H9 (cell line): ENCODE results near the gene B4GALT6. TPM values are rescaled to one million over a fixed set of nuclear protein-coding genes. Genes with fewer than 3 reads are reported as not detected.

ENCODE experiments used
- DNase-seq: peaks from one replicate; pipeline ENCODE4 v3.0.0-alpha.2; 2017
- H2AFZ ChIP-seq: one replicate; pipeline ENCODE4 v1.6.1; 2013; ENCODE audit warnings: mild to moderate bottlenecking, low read length, control low read depth, moderate library complexity
- H2AK5ac ChIP-seq: 2 replicates; pipeline ENCODE4 v1.6.1; 2013; ENCODE audit warnings: low read length, control low read depth, mixed read lengths; ENCODE audit not compliant: insufficient read length
- H2BK120ac ChIP-seq: one replicate; pipeline ENCODE4 v1.6.1; 2013; ENCODE audit warnings: low read depth, mild to moderate bottlenecking, low read length, control low read depth, inconsistent platforms; ENCODE audit not compliant: poor library complexity, severe bottlenecking
- H2BK12ac ChIP-seq: 2 replicates; pipeline ENCODE4 v1.6.1; 2013; ENCODE audit warnings: low read length, control low read depth, mixed read lengths, low read depth; ENCODE audit not compliant: insufficient read length
- H2BK15ac ChIP-seq: 2 replicates; pipeline ENCODE4 v1.6.1; 2013; ENCODE audit warnings: low read depth, low read length, control low read depth
- H2BK20ac ChIP-seq: one replicate; pipeline ENCODE4 v1.6.1; 2013; ENCODE audit warnings: low read depth, mild to moderate bottlenecking, low read length, control low read depth, inconsistent platforms; ENCODE audit not compliant: poor library complexity, severe bottlenecking
- H2BK5ac ChIP-seq: 2 replicates; pipeline ENCODE4 v1.6.1; 2013; ENCODE audit warnings: low read length, control low read depth, mixed read lengths; ENCODE audit not compliant: insufficient read length
- H3K14ac ChIP-seq: 2 replicates; pipeline ENCODE4 v1.6.1; 2013; ENCODE audit warnings: low read length, control low read depth; ENCODE audit not compliant: insufficient read depth
- H3K18ac ChIP-seq: 2 replicates; pipeline ENCODE4 v1.6.1; 2013; ENCODE audit warnings: low read depth, mild to moderate bottlenecking, mixed read lengths, low read length, control low read depth; ENCODE audit not compliant: insufficient read length
- H3K23ac ChIP-seq: 2 replicates; pipeline ENCODE4 v1.6.1; 2013; ENCODE audit warnings: low read length, control low read depth, mixed read lengths, low read depth; ENCODE audit not compliant: insufficient read length
- H3K23me2 ChIP-seq: 2 replicates; pipeline ENCODE4 v1.6.1; 2013; ENCODE audit warnings: low read depth, mild to moderate bottlenecking, mixed read lengths, low read length, control low read depth; ENCODE audit not compliant: insufficient read length, poor library complexity, severe bottlenecking
- H3K27ac ChIP-seq: 2 replicates; pipeline ENCODE4 v1.5.1; 2013; ENCODE audit warnings: low read length, control low read depth, mixed read lengths, low read depth; ENCODE audit not compliant: insufficient read length
- H3K27me3 ChIP-seq: 2 replicates; pipeline ENCODE4 v1.6.1; 2013; ENCODE audit warnings: low read length, control low read depth, inconsistent platforms; ENCODE audit not compliant: insufficient read depth
- H3K4ac ChIP-seq: 2 replicates; pipeline ENCODE4 v1.6.1; 2013; ENCODE audit warnings: low read depth, mild to moderate bottlenecking, control low read depth, inconsistent platforms, low read length, moderate library complexity
- H3K4me1 ChIP-seq: 2 replicates; pipeline ENCODE4 v1.6.1; 2013; ENCODE audit warnings: low read length, control low read depth, inconsistent platforms; ENCODE audit not compliant: insufficient read depth
- H3K4me2 ChIP-seq: 2 replicates; pipeline ENCODE4 v1.6.1; 2013; ENCODE audit warnings: low read length, control low read depth, mixed read lengths; ENCODE audit not compliant: insufficient read length, insufficient read depth
- H3K56ac ChIP-seq: 2 replicates; pipeline ENCODE4 v1.6.1; 2013; ENCODE audit warnings: low read depth, mild to moderate bottlenecking, mixed read lengths, low read length, control low read depth; ENCODE audit not compliant: insufficient read length
- H3K79me1 ChIP-seq: 2 replicates; pipeline ENCODE4 v1.6.1; 2013; ENCODE audit warnings: low read depth, mild to moderate bottlenecking, moderate library complexity, low read length, control low read depth, inconsistent platforms; ENCODE audit not compliant: insufficient read depth, poor library complexity, severe bottlenecking
- H3K79me2 ChIP-seq: 2 replicates; pipeline ENCODE4 v1.6.1; 2013; ENCODE audit warnings: low read length, control low read depth, inconsistent platforms; ENCODE audit not compliant: insufficient read depth
- H3K9ac ChIP-seq: 2 replicates; pipeline ENCODE4 v1.6.1; 2013; ENCODE audit warnings: low read length, control low read depth, mixed read lengths; ENCODE audit not compliant: insufficient read length; ENCODE audit errors: extremely low read depth
- H3K9me3 ChIP-seq: one replicate; pipeline ENCODE4 v1.6.1; 2013; ENCODE audit warnings: low read depth, low read length, inconsistent platforms; ENCODE audit not compliant: control insufficient read depth
- H3T11ph ChIP-seq: one replicate; pipeline ENCODE4 v1.6.1; 2013; ENCODE audit warnings: mild to moderate bottlenecking, low read length, control low read depth, inconsistent platforms
- H4K20me1 ChIP-seq: one replicate; pipeline ENCODE4 v1.6.1; 2013; ENCODE audit not compliant: control insufficient read depth, insufficient read length, insufficient read depth
- H4K5ac ChIP-seq: 2 replicates; pipeline ENCODE4 v1.6.1; 2013; ENCODE audit warnings: low read depth, mild to moderate bottlenecking, mixed read lengths, low read length, control low read depth; ENCODE audit not compliant: insufficient read length
- H4K8ac ChIP-seq: replicated peaks from 2 replicates; pipeline ENCODE4 v1.6.1; 2013; ENCODE audit warnings: low read length, control low read depth, mixed read lengths, low read depth; ENCODE audit not compliant: insufficient read length
- H4K91ac ChIP-seq: 2 replicates; pipeline ENCODE4 v1.6.1; 2013; ENCODE audit warnings: low read depth, mild to moderate bottlenecking, moderate library complexity, mixed read lengths, low read length, control low read depth; ENCODE audit not compliant: insufficient read length
- H3K27ac Mint-ChIP-seq, 3 experiments: 2 replicates in 2 of 3; 3 replicates in 1 of 3; pipeline ENCODE4 v1.8.0; 2020 to 2021; ENCODE audit warnings: mixed read lengths in 3 of 3, mild to moderate bottlenecking in 1 of 3, moderate library complexity in 1 of 3
- H3K27me3 Mint-ChIP-seq: 2 replicates; pipeline ENCODE4 v1.8.0; 2021; ENCODE audit warnings: low read depth, mild to moderate bottlenecking, moderate library complexity, mixed read lengths
- H3K36me3 Mint-ChIP-seq, 3 experiments: 2 replicates in 2 of 3; 3 replicates in 1 of 3; pipeline ENCODE4 v1.8.0; 2020 to 2021; ENCODE audit warnings: low read depth in 3 of 3, mixed read lengths in 3 of 3; ENCODE audit not compliant: insufficient read depth in 1 of 3
- H3K4me1 Mint-ChIP-seq, 2 experiments: 2 replicates each; pipeline ENCODE4 v1.8.0; 2020; ENCODE audit warnings: mixed read lengths in 2 of 2
- H3K4me3 Mint-ChIP-seq, 2 experiments: 2 replicates in 1 of 2; 3 replicates in 1 of 2; pipeline ENCODE4 v1.8.0; 2020 to 2021; ENCODE audit warnings: mild to moderate bottlenecking in 2 of 2, mixed read lengths in 2 of 2, moderate library complexity in 1 of 2
- H3K9me3 Mint-ChIP-seq, 2 experiments: 2 replicates in 1 of 2; 3 replicates in 1 of 2; pipeline ENCODE4 v1.8.0; 2020; ENCODE audit warnings: mild to moderate bottlenecking in 2 of 2, mixed read lengths in 2 of 2, moderate library complexity in 1 of 2
- WGBS: extraction: QIAGEN DNeasy Blood & Tissue Kit; methylation state at CpG from one replicate; pipeline ENCODE4 v1.1.7; 2013; ENCODE audit warnings: missing lambda C conversion rate, low lambda C conversion rate, mixed read lengths; ENCODE audit not compliant: insufficient read length; ENCODE audit errors: extremely low coverage; 5-methylcytosine and 5-hydroxymethylcytosine counted together
- total RNA-seq: library from RNA; stranded (reverse); gene quantifications from 2 replicates; pipeline ENCODE4 v1.2.1, GENCODE V29; 2021
- TF ChIP-seq, protein P1 (sequence below): fragments of 200-600 bp; sonication (generic); conservative IDR thresholded peaks from 3 replicates; pipeline ENCODE4 v1.8.0; 2021; ENCODE audit warnings: antibody characterized with exemption, mild to moderate bottlenecking

The B4GALT6 gene
- total RNA-seq, 1 experiment from 2014 or later = 34.1 TPM

DNA sequence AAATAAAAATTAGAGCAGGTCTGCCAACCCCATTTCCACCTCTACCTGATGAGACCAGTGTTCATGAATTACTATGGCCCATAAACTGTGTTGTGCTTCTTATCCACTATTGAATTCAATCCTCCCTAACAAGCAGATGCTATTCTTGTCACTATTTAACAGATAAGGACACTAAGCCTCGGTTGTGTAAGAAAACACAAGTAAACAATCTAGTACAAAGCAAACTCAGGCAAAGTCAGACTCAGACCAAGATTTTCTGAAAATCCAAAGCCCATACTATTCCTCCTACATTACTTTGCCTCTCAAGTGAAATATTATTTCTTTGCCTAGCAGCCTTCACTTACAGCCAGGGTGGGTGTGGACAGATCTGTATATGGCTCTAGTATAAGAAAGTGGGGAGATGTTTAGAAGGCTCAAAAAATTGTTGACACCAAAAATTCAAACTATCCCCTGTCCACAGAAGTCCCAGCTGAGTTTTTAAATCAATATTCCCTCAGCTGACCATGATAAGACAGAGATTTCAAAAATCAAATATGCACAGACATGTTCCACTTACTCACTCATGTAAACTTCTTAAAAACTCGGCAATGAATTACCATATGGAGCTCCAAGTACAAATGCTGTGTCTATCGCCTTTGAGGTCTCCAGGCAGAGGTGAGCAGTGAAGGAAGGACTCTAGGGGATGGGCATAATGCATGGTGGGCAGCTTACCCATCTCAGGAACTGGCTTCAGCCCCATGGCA, 108.7 kb downstream of the B4GALT6 start:
- Histone ChIP-seq H3K79me1 (no peaks in the 10 kb centered on the region), H3K4me2 (no peak overlapping the region), H3K23ac (no peak overlapping the region), H4K5ac (no peak overlapping the region), H2BK120ac (no peak overlapping the region), H4K91ac (no peak overlapping the region), H3K56ac (no peak overlapping the region), H3K27ac (no peak overlapping the region), H2AK5ac (no peak overlapping the region), H3K14ac (no peak overlapping the region), H4K20me1 (no peaks in the 10 kb centered on the region), H3K4ac (no peak overlapping the region), H3K18ac (no peak overlapping the region), H3T11ph (no peak overlapping the region), H4K8ac (no peak overlapping the region), H3K79me2 (no peaks in the 10 kb centered on the region), H3K4me1 (no peaks in the 10 kb centered on the region), H3K27me3 (no peaks in the 10 kb centered on the region), H3K9me3 (no peaks in the 10 kb centered on the region), H2AFZ (no peak overlapping the region), H2BK5ac (no peak overlapping the region), H2BK12ac (no peak overlapping the region), H2BK20ac (no peak overlapping the region), H3K23me2 (no peaks in the 10 kb centered on the region), H2BK15ac (no peak overlapping the region), H3K9ac (no peak overlapping the region)
- H3K36me3 Mint-ChIP-seq = no peaks in the 10 kb centered on the region
- H3K4me1 Mint-ChIP-seq = peaks cover 8 to 9% of the 10 kb centered on the region in 2 experiments
- H3K27me3 Mint-ChIP-seq = no peaks in the 10 kb centered on the region; the same call in 1 of the 2 replicates
- H3K27ac Mint-ChIP-seq = no peak overlapping the region
- TF ChIP-seq, protein P1, sequence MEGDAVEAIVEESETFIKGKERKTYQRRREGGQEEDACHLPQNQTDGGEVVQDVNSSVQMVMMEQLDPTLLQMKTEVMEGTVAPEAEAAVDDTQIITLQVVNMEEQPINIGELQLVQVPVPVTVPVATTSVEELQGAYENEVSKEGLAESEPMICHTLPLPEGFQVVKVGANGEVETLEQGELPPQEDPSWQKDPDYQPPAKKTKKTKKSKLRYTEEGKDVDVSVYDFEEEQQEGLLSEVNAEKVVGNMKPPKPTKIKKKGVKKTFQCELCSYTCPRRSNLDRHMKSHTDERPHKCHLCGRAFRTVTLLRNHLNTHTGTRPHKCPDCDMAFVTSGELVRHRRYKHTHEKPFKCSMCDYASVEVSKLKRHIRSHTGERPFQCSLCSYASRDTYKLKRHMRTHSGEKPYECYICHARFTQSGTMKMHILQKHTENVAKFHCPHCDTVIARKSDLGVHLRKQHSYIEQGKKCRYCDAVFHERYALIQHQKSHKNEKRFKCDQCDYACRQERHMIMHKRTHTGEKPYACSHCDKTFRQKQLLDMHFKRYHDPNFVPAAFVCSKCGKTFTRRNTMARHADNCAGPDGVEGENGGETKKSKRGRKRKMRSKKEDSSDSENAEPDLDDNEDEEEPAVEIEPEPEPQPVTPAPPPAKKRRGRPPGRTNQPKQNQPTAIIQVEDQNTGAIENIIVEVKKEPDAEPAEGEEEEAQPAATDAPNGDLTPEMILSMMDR = no peak
- no peak overlapping the region for H3K4me3 Mint-ChIP-seq
- WGBS = no CpG with 5 or more reads among the region's 3 CpGs
- no peaks in the 10 kb centered on the region for H3K9me3 Mint-ChIP-seq
- no peak for DNase-seq
